Central memory CD8-positive, alpha-beta T cell (primary cell): Measurements from ENCODE around the gene LLPH.
A peak's percentile ranks its signal among the peaks of the same experiment; 100 is the strongest.
"Not testable (repeated sequence)": the region's sequence is repeated elsewhere in the genome, so short reads cannot be mapped to it uniquely, and the experiment has no call there.

Source experiments
- ATAC-seq: fragments of 150-1000 bp; cut with Tn5 transposase; replicated peaks from 2 replicates; pipeline ENCODE4 v1.10.0; 2022; ENCODE audit warnings: mild to moderate bottlenecking, moderate FRiP score, moderate number of reproducible peaks; ENCODE audit not compliant: poor library complexity, severe bottlenecking; ENCODE audit errors: extremely low read depth
- DNase-seq, 2 donors: peaks; one replicate each; pipeline ENCODE4 v3.0.0; 2021; ENCODE audit warnings: low spot score in 2 of 2
- H3K27ac Mint-ChIP-seq: one replicate; pipeline ENCODE4 v1.8.0; 2022; ENCODE audit warnings: low read depth, mild to moderate bottlenecking, moderate library complexity, mixed read lengths
- H3K27me3 Mint-ChIP-seq: one replicate; pipeline ENCODE4 v1.8.0; 2022; ENCODE audit warnings: mixed read lengths
- H3K36me3 Mint-ChIP-seq: one replicate; pipeline ENCODE4 v1.8.0; 2022; ENCODE audit warnings: mild to moderate bottlenecking, moderate library complexity, mixed read lengths; ENCODE audit not compliant: insufficient read depth
- H3K4me1 Mint-ChIP-seq: one replicate; pipeline ENCODE4 v1.8.0; 2022; ENCODE audit warnings: mixed read lengths
- H3K4me3 Mint-ChIP-seq: one replicate; pipeline ENCODE4 v1.8.0; 2022; ENCODE audit warnings: mild to moderate bottlenecking, moderate library complexity, mixed read lengths
- H3K9me3 Mint-ChIP-seq: one replicate; pipeline ENCODE4 v1.8.0; 2022; ENCODE audit warnings: mixed read lengths

LLPH gene

DNA sequence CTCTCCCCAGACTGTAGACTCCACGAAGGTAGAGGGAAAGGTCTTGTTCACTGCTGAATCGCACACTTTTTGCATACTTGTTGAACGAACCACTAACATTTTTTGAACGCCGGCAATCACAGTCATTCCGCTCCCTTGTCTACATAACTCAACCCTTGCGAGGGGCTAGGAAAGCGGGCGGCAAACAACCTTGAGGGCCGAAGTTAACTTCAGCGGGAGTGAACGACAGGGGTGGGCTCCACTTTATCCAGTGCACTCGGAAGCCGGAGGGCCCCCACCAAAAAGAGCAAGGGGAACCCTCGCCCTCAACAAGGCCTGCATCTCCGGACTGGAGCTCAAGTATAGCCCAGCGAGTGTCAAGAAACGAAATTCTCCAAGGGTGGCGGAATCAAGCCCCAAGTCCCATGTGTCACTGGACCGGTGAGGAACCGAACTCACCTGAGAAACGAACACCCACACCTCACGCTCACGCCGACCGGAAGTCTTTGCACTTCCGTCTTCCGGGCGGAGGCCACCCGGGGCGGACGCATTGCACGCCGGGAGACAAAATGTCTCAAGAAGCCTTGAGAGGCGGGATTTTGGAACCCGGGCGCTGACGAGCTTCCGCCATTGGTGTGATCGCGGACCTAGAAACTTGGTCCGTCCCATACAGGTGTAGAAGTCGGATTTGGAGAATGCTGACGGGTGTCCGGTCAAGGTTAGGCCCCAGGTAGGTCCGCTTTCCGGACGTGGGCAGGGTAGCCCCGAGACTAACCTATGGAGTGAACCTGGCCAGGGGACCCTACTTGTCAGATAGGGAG lies at the start of gene LLPH:
Gene LLPH (minus strand): TSS at position 484 of the 800 bp plus-strand sequence. CDS start 1,644 bp downstream, outside the sequence.
- Mint-ChIP-seq H3K36me3 (peaks cover 32% of the 10 kb centered on the region), H3K4me1 (peaks cover 42% of the 10 kb centered on the region)

DNA sequence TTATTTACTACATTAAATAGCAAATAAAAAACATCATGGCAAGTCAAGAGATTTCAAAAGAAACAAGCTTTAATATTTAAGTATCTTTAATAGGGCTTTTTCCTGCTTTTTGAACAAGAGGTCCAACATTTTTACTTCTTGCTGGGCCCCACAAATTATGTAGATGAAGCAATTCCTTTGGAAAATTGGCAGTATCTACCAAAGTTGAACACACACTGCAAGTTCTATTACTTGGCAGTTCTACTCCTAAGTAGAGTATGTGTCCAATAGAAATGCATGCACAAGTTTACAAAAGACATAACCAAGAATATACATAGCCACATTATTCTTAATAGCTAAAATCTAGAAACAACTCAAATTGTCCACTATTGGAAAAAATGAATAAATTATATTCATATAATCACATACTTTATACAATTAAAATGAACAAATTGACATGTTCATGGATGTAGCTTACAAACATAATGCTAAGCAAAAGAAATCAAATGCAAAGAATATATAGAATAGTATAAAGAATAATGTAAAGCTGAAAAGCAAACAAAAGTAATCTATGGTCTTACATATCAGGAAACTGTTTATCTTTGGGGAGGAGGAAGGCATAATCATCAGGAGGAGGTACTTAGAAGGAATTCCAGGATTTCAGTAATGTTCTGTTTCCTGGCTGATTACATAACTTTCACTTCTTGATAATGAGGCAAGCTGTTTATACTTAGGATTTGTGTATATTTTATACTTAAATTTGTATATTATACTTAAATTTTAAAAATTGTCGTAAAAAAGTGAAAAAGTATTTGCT lies 45.8 kb upstream of the LLPH start:
- H3K36me3 Mint-ChIP-seq = no peaks in the 10 kb centered on the region
- H3K4me1 Mint-ChIP-seq = no peaks in the 10 kb centered on the region
- H3K9me3 Mint-ChIP-seq = no peaks in the 10 kb centered on the region
- H3K27ac Mint-ChIP-seq = no peak overlapping the region
- ATAC-seq (no peak), DNase-seq (no peak)
- peaks cover 31% of the 10 kb centered on the region for H3K27me3 Mint-ChIP-seq
- no peak overlapping the region for H3K4me3 Mint-ChIP-seq

More for the DNA sequence above, at the start of gene LLPH:
- Mint-ChIP-seq H3K9me3 (no peaks in the 10 kb centered on the region), H3K27me3 (no peaks in the 10 kb centered on the region), H3K4me3 (peak within 1 kb of the TSS; percentile 81), H3K27ac (peak within 1 kb of the TSS; percentile 79)
- ATAC-seq (peak; percentile 92), DNase-seq (peak; percentile 76 to 80)

- H3K9me3 Mint-ChIP-seq, H3K36me3 Mint-ChIP-seq, H3K4me3 Mint-ChIP-seq, H3K4me1 Mint-ChIP-seq, ATAC-seq, H3K27ac Mint-ChIP-seq, DNase-seq: not testable (repeated sequence)
- peaks cover 31% of the 10 kb centered on the region for H3K27me3 Mint-ChIP-seq
These were observed 44.1 kb upstream of the LLPH start for GRCh38 chr12:66174391-66175325.

GRCh38 chr12:66170606-66171005 lies 40.1 kb upstream of the LLPH start:
- H3K27ac Mint-ChIP-seq = peak overlapping the region; percentile 99
- DNase-seq (no peak), ATAC-seq (no peak)
- peaks cover 39% of the 10 kb centered on the region for H3K4me1 Mint-ChIP-seq
- peaks cover 19% of the 10 kb centered on the region for H3K36me3 Mint-ChIP-seq
- peaks cover 6% of the 10 kb centered on the region for H3K27me3 Mint-ChIP-seq
- no peaks in the 10 kb centered on the region for H3K9me3 Mint-ChIP-seq
- peak overlapping the region; percentile 95 for H3K4me3 Mint-ChIP-seq

- ATAC-seq = peak; percentile 85
These were observed 38.9 kb upstream of the LLPH start, which contains the start of gene TMBIM4 for GRCh38 chr12:66169221-66170170. TSS of gene TMBIM4 (minus strand) at chr12:66169996. CDS start at chr12:66169951, 45 bp downstream.

GRCh38 chr12:66168410-66168809 lies 37.9 kb upstream of the LLPH start:
- DNase-seq = no peak
- no peaks in the 10 kb centered on the region for H3K9me3 Mint-ChIP-seq
- peaks cover 58% of the 10 kb centered on the region for H3K4me1 Mint-ChIP-seq
- peak overlapping the region; percentile 95 for H3K4me3 Mint-ChIP-seq
- H3K27ac Mint-ChIP-seq = peak overlapping the region; percentile 99
- no peaks in the 10 kb centered on the region for H3K27me3 Mint-ChIP-seq
- no peak for ATAC-seq
- H3K36me3 Mint-ChIP-seq = peaks cover 24% of the 10 kb centered on the region

More at GRCh38 chr12:66169221-66170170, 38.9 kb upstream of the LLPH start, which contains the start of gene TMBIM4:
- peak; percentile 68 to 74 for DNase-seq
- Mint-ChIP-seq H3K9me3 (no peaks in the 10 kb centered on the region), H3K27ac (peak within 1 kb of the TSS; percentile 99), H3K27me3 (no peaks in the 10 kb centered on the region), H3K36me3 (peaks cover 22% of the 10 kb centered on the region), H3K4me3 (peak within 1 kb of the TSS; percentile 95), H3K4me1 (peaks cover 47% of the 10 kb centered on the region)

- Mint-ChIP-seq H3K36me3 (peaks cover 24% of the 10 kb centered on the region), H3K27ac (peak overlapping the region; percentile 82), H3K4me3 (peak overlapping the region; percentile 16)
These were observed 36.0 kb upstream of the LLPH start for GRCh38 chr12:66166561-66166960.

DNA sequence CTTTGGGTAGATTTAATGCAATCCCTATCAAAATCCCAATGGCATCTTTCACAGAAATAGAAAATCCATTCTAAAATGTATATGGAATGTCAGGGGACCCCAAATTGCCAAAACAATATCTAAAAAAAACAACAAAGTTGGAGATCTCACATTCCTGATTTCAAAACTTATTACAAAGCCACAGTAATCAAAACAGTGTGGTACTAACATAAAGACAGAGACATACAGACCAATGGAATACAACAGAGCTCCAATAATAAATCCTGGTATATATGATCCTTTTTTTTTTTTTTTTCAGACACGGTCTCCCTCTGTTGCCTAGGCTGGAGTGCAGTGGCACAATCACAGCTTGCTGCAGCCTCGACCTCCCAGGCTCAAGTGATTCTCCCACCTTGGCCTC lies 34.6 kb upstream of the LLPH start:
- Mint-ChIP-seq H3K9me3 (no peaks in the 10 kb centered on the region), H3K27ac (no peak overlapping the region), H3K4me3 (no peak overlapping the region), H3K27me3 (no peaks in the 10 kb centered on the region), H3K4me1 (peaks cover 67% of the 10 kb centered on the region), H3K36me3 (peaks cover 24% of the 10 kb centered on the region)
- ATAC-seq = no peak
- no peak for DNase-seq

More at GRCh38 chr12:66166561-66166960, 36.0 kb upstream of the LLPH start:
- DNase-seq = no peak
- ATAC-seq = no peak
- no peaks in the 10 kb centered on the region for H3K9me3 Mint-ChIP-seq
- peaks cover 75% of the 10 kb centered on the region for H3K4me1 Mint-ChIP-seq
- H3K27me3 Mint-ChIP-seq = no peaks in the 10 kb centered on the region

DNA sequence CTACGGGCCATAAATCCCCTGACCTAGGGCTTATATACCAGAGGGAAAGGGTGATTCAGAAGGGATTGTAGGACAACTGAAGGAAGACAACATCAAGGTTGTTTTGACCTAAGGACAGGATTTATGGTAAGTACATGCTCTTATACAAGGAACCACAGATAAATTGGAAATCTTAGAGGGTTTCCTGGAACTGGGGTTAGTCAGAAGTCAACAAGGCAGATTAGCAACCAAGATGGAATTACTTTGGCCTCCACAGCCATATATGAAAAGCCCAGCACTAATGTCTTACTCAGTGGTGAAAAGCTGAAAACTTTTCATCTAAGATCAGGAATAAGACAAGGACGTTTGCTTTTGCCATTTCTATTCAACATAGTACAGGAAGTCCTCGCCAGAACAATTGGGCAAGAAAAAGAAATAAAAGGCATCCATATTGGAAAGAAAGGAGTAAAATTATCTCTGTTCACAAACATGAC lies 33.8 kb upstream of the LLPH start:
- Mint-ChIP-seq H3K27me3 (no peaks in the 10 kb centered on the region), H3K27ac (peak overlapping the region; percentile 70), H3K4me3 (no peak overlapping the region), H3K9me3 (no peaks in the 10 kb centered on the region), H3K36me3 (peaks cover 21% of the 10 kb centered on the region), H3K4me1 (peaks cover 74% of the 10 kb centered on the region)
- ATAC-seq (no peak), DNase-seq (no peak)

GRCh38 chr12:66163289-66163688 lies 32.7 kb upstream of the LLPH start:
- ATAC-seq (no peak), DNase-seq (no peak)
- H3K27me3 Mint-ChIP-seq = no peaks in the 10 kb centered on the region
- H3K36me3 Mint-ChIP-seq = peaks cover 12% of the 10 kb centered on the region
- no peak overlapping the region for H3K4me3 Mint-ChIP-seq
- peak overlapping the region; percentile 70 for H3K27ac Mint-ChIP-seq
- H3K9me3 Mint-ChIP-seq = no peaks in the 10 kb centered on the region
- peaks cover 70% of the 10 kb centered on the region for H3K4me1 Mint-ChIP-seq

- ATAC-seq (no peak), DNase-seq (no peak)
- no peaks in the 10 kb centered on the region for H3K27me3 Mint-ChIP-seq
- H3K36me3 Mint-ChIP-seq = peaks cover 10% of the 10 kb centered on the region
- H3K4me3 Mint-ChIP-seq = no peak overlapping the region
- peak overlapping the region; percentile 70 for H3K27ac Mint-ChIP-seq
- peaks cover 67% of the 10 kb centered on the region for H3K4me1 Mint-ChIP-seq
- H3K9me3 Mint-ChIP-seq = no peaks in the 10 kb centered on the region
These were observed 32.2 kb upstream of the LLPH start for GRCh38 chr12:66162701-66163100.
